CD4-positive, alpha-beta T cell treated with Interleukin-21 for 1 hour (primary cell): ENCODE measurements around the gene SH3BP5.

Source experiments
- DNase-seq: peaks from one replicate; pipeline ENCODE4 v3.0.0-alpha.2; 2020

The SH3BP5 gene

GRCh38 chr3:15295506-15295905 lies 36.9 kb downstream of the SH3BP5 start:
- DNase-seq = no peak

GRCh38 chr3:15294929-15295328 lies 37.5 kb downstream of the SH3BP5 start:
- no peak for DNase-seq

DNA sequence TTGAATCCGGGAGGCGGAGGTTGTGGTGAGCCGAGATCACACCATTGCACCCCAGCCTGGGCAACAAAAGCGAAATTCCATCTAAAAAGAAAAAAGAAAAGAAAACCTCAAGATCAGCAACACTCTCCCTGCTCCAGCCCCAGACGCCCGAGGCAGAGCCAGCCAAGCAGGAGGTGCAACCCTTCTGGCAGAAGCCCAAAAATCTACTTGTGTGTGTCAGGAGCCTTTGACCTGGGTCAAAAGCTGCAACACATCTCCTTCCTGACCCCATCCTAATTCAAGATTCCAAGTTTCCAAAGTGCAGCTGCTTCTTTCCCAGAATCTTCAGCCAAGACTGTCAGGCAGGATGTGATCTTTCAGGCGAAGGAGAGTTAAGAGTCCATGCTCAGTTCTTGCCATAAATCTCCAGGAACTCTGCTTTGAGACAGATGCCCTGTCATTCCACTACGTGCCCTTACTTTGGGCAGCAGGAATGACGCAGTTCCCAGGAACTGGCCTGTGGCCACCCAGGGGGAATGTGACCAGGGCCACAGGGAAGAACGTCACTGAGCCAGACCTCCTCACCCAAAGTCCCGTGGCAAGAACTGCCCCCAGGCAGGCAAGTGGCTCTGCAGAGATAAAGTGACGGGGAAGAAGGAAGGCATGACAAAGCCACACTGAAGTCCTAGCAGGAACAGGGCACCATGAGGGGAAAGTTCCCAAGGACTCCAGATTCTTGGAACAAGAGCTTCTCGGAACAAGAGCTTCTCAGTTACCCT lies 39.4 kb downstream of the SH3BP5 start:
- no peak for DNase-seq

- DNase-seq = peak; percentile 85
Observed at GRCh38 chr3:15291589-15292541, 40.5 kb downstream of the SH3BP5 start.

GRCh38 chr3:15290736-15291135 lies 41.6 kb downstream of the SH3BP5 start:
- DNase-seq = no peak

GRCh38 chr3:15289661-15290060 lies 42.7 kb downstream of the SH3BP5 start:
- DNase-seq = no peak

DNA sequence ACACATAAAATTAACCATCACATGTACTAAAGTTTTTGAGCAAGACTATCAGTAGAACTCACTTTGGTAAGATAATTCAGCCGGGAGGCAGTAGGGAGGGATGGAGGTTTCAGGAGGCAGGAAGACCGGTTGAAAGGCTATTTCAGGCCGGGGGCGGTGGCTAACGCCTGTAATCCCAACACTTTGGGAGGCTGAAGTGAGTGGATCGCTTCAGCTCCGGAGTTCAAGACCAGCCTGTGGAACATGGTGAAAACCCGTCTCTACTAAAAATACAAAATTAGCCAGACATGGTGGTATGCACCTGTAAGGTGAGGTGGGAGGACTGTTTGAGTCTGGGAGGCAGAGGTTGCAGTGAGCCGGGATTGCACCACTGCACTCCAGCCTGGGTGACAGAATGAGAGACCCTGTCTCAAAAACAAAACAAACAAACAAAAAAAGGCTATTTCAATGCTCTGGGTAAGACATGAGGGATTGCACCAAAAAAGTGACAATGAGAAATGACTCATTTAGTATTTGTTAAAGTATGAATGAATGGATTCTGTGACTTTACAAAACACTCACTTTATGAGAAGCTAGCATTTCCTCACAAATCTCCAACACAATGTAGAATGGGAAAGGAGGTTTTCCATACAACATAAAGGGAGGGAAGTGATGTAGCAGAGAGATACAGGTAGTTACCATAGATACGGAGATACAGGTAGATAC lies 43.9 kb downstream of the SH3BP5 start:
- no peak for DNase-seq

- DNase-seq = no peak
Observed at GRCh38 chr3:15287565-15288330, 44.6 kb downstream of the SH3BP5 start.

DNA sequence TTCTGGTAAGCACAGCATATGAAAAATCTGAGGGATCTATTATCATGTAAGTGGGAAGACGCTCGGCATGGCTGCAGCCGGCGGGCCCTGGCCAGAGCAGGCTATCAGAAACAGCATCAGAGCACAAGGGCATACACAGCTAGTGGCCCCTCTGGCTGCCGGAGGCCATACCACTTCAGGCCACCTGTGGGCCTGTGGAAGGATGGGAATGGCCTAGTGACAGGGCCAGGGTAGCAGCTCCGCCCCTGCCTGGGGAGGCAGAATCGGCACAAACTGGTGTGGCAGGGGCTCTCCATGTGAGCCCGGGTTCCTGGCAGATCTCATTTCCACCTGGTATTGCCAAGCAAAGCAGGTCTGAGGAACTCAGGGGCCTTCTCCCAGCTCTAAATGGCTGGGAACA lies 46.4 kb downstream of the SH3BP5 start:
- no peak for DNase-seq

- DNase-seq = no peak
Observed at GRCh38 chr3:15284121-15284889, 48.1 kb downstream of the SH3BP5 start.

DNA sequence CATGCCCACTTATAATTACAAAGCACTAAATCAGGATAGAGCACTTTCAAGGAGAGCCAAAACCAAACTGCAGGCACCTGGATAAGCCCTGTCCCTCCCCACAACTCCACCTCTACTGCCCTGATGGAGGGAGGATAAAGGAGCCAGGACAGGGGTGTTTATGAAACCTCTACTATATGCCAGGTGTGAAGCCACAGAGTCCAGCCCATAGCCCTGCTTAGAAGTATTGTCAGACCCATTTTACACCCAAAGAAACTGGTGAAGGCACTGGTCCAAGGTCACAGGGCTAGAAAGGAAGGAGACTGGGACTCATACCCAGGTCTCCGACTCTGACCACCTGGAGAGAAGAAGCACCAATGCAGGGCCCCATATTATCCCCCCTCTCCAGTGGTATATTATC lies 48.7 kb downstream of the SH3BP5 start:
- no peak for DNase-seq

DNA sequence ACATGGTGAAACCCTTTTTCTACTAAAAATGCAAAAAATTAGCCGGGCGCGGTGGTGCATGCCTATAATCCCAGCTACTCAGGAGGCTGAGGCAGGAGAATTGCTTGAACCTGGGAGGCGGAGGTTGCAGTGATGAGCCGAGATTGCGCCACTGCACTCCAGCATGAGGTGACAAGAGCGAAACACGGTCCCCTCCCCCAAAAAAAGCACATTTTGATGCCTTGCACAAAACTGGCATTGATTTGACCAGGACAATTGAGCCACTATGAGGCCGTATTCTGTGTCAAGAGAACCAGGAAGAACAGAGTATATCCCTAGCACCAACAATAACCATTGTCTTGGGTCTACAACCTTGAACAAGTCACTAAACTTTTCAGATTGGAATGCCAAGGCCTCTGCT lies 50.6 kb downstream of the SH3BP5 start:
- no peak for DNase-seq

DNA sequence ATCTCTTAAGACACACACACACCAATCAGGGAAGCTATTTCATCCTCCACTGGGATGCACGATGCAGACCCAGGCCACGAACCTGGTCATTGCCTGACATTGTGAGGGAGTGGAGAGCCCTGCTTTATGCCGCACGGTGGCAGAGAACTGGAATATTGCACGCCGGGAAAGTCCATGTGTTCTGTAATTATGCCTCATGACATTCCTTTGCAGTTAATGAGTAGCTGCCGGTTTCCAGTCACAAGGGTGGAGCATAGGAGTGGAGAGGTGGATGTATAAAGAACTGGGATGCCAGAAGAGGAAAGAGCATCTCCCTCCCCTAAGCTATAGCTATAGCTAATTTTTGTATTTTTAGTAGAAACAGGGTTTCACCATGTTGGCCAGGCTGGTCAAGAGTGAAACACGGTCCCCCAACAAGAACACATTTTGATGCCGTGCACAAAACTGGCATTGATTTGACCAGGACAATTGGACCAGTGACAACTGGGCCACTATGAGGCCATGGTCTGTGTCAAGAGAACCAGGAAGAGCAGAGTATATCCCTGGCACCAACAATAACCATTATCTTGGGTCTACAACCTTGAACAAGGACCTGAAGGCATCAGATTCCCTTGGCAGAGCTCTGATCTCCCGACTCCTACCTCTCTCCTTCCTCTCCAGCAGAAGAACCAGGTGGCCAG lies 51.4 kb downstream of the SH3BP5 start:
- DNase-seq = no peak

GRCh38 chr3:15279671-15280402 lies 52.5 kb downstream of the SH3BP5 start:
- no peak for DNase-seq

- DNase-seq = no peak
Observed at GRCh38 chr3:15279205-15279604, 53.2 kb downstream of the SH3BP5 start.

- DNase-seq = no peak
Observed at GRCh38 chr3:15277861-15278500, 54.4 kb downstream of the SH3BP5 start.

DNA sequence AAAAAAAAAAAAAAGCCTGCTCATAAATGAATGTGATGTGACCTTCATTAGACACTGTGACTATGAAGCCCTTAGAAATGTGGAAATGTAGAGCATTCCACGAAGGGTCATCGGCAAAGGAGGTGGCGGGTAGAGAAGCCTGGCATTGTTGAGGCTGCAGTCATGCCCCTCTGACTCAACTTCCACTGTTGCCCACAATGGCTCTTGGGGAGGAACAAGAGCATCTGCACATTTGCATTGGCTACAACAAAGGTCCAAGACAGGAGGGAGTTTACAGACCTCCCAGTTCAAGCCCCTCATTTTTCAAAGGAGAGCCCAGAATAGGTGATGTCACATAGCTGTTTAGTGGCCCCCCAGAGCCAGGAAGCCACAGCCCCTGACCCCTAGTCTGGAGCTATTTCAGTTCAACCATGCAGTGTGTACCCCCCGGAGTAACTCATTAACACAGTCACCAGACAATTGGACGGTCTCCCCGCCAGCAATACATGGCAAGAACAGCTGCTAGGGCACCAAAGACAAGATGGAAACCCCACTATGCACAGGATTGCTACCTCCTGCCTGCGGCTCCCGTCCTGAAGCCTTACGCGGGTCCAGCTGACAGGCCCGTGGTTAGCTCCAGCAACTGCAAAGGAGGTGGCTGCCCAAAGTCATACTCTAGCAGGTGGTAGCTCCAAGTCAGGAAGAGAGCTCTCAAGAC lies 56.2 kb downstream of the SH3BP5 start:
- DNase-seq = no peak

GRCh38 chr3:15273227-15273626 lies 59.2 kb downstream of the SH3BP5 start:
- no peak for DNase-seq
